GM19035 (cell line): ENCODE results near the gene OVCA2.
"Not testable (repeated sequence)": the region's sequence is repeated elsewhere in the genome, so short reads cannot be mapped to it uniquely, and the experiment has no call there.

ENCODE experiments used
- ATAC-seq: cut with Tn5 transposase; IDR thresholded peaks from one replicate; pipeline ENCODE4 v1.9.1; 2021; ENCODE audit not compliant: unreplicated experiment

The OVCA2 gene

DNA sequence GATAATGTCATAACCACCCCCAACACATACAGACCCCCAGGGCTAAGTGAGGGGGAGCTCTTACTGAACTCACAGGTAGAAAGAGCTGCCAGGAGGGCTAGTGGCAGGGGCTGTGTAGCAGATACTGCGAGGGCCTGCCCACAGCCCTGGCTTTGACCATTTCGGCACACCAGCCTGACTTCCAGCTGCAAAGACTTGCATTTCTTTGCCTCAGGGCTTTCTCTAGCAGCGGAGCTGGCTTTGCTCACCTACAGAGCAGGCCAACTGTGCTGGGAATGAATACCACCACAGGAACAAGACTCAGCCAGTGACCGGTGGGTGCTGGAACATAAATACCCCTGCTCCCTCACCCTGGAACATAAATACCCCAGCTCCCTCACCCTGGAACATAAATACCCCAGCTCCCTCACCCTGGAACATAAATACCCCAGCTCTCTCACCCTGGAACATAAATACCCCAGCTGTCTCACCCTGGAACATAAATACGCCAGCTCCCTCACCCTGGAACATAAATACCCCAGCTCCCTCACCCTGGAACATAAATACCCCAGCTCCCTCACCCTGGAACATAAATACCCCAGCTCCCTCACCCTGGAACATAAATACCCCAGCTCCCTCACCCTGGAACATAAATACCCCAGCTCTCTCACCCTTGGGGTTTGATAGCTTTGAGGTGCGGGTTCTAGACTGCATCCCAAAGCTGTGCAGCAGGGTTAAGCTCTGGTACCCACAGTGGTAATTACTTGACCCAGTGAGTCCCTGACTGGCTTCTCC is 28.4 kb upstream of the OVCA2 start:
- not testable (repeated sequence) for ATAC-seq

DNA sequence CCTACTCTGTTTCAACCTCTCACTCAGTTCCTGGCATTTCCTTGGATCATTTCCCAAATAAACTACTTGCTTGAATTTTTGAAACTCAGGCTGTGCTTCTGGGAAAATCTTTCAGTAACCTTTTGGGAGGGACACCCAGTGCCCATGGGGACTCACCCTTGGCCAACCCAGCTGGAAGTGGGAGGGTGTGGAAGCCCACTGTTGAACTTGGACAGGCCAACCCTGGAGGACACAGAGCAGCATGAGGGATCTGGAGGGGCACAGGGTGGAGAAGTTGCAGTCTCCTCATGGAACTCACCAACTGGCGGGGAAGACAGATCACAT is 27.9 kb upstream of the OVCA2 start:
- no peak for ATAC-seq

DNA sequence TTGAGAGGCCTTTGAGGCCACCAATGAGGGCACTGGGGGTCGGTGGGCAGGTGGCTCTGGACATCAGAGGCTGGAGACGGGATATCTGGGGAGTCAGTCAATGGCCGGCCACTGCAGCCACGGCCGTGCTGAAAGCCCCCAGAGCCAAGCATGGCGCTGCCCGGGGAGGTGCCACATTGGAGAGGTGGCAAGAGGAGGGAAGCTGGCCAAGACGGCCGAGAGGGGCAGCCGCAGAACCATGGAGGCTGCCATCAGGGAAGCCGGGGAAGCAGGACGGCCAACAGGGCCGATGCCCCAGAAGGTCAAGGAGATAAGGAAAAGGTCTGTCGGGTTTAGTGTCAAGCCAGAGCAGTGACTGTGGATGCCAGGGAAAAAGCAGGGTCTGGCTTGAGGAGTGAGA is 26.5 kb upstream of the OVCA2 start:
- ATAC-seq: no peak

DNA sequence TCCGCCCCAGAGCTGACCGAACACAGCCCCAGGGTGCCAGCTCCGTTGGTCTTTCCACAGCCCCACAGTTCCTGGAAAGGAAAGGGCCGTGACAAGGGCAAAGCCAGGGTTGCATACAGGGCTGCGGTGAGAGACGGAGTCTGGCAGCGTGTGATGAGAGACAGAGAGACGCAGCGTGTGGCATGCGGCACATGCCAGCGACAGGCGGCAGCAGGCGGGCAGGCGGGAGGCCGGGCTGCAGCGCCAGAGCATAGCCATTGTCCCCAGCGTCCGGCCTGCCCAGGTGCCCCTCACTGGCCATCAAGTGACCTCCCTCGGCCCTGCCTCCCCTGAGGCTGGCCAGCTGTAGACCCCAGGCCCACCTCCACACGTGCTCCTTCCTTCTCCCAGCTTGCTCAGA is 25.3 kb upstream of the OVCA2 start:
- ATAC-seq: no peak

DNA sequence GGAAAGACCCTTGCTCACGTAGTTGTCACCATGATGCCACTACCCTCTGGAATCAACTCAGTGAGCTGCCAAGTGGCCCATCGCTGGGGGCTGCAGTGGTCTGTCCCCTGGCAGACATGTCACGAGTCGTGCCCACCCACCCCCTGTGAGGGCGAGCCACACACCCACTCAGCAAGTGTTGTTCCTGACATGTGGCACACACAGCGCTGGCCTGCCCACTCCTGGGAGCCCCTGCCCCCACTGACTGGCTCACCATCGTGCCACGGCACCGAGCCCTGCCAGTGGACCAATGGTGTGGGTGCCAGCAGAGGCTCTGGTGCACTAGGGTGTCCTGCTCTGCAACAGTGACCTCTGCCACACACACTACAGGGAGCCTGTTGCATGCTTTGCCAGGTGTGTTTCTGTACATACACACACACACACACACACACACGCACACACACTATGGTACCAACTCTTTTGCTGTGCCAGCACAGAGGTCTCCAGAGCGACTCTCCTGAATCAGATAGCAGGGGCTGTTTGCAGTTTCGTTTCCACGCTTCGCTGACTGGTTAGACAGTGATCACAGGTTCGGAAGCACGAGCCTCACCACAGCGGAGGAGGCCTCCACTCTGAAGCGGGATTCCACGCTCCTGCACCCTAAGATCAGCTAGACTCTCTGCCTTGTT is 24.4 kb upstream of the OVCA2 start:
- no peak for ATAC-seq

DNA sequence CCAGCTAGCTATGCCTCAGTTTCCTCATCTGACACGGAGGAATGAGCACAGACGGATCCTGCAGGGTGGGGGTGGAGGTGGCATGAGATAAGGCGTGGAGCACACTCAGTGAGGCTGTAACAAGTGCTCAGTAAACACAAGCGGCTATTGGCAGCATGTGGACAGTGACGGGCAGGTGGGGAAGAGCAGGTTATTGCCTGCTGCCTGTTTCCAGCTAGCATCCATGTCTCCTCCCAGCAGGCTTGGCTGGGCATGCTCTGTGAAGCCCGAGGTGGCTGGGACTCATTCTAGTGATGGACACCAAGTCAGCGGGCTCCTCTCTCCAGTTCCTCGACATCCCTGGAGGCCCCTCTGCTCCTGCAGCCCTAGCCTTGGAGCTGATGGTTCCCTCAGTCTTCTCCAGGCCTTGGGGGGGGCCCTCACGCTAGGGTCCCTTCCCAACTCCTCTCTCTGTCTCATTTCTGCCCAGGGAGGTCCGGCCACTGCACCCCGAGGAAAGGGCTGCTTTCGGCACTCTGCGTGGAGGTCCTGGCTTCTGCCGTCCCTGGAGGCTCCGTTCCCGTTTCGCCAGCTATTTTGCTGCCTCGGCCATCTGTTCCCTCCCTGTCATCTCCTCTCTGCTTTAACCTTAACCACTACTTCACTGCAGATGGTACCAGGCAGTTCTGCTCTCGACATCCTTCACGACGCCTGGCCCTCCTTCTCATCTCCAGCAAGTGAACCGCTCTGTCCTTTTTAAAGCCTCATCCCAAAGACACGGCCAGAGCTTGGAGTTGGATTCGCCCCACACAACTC is 22.9 kb upstream of the OVCA2 start:
- ATAC-seq: no peak

DNA sequence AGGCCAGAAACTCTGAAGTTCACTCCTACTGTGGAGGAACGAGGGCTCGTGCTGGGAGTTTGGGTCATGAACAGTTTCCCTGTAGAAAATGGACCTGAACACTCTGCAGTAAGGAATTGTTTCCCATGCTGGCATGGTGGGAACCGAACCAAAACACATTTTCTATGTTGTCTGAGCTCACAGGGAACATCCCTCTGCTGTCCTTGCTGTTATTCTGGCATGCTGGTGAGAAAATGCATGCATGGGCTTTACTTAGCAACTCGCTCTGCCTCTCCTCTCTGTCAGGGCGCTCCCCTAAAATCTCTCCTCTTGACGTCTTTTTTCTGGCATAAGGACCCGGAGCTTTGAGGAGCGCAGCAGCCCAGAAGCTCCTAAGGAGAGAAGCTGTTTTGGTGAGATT is 22.1 kb upstream of the OVCA2 start:
- ATAC-seq: no peak

DNA sequence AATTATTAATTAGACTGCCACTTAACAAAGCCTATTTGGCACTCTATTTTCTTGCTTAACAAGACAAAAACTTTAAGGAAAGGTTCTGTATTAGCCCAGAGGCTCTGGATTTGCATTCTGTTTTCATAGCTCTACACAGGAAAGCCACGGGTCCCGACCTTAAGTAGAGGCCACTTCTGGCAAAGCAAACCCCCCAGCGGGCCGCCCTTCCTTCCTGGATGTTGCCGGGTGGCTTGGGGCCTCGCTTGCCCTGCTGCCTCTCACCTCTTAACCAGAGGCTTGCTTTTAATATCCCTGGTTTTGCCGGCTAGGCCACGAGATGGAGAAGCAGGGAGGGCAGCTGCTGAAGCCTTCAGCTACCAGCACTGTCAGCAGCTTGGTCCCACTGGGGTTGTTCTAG is 21.1 kb upstream of the OVCA2 start:
- no peak for ATAC-seq

DNA sequence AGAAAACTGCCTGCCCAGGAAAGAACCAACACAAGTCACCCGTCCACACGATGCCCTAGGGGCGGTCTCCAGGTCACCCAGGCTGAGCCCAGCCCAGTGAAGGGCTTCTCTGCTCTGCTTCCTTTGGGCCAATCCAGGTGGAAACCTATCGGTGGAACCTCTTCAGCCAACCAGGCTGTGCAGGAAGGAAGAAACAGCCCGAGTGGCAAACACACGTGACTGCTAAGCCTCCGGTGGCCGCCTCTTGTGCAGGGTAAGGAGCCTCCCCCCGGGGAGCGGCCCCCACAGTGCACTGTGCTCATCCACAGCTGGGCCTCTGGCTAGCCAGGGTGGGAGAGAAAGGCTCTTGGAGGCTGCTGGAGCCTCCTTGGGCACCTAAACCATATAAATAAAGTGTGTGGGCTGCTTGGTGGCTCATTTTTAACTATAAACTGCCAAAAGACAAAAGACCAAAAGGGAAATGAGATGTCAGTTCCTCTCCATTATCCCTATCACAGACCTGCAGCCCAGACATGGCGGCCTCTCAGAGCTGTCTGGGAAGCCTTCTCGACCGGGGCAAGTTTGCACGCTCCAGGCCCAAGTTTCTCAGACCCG is 19.1 kb upstream of the OVCA2 start:
- ATAC-seq: no peak

DNA sequence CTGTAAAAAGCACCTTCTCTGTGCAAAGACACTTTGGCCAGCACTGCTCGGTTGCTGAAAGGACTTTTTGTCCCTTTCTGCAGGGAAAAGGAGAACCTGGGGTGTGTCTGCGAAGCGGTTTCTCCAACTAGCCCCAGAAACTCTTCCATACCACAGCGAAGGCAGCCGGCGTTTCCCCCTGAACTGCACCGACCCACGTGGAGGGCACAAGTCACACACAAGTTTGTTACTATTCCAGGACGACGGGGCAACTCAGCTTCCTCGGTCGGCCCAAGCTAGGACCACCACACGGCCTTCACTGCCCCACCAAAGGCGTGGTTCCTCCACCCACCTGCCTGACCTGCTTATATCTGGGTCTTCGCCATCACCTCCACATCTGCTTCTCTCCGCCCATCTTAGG is 18.6 kb upstream of the OVCA2 start:
- no peak for ATAC-seq

DNA sequence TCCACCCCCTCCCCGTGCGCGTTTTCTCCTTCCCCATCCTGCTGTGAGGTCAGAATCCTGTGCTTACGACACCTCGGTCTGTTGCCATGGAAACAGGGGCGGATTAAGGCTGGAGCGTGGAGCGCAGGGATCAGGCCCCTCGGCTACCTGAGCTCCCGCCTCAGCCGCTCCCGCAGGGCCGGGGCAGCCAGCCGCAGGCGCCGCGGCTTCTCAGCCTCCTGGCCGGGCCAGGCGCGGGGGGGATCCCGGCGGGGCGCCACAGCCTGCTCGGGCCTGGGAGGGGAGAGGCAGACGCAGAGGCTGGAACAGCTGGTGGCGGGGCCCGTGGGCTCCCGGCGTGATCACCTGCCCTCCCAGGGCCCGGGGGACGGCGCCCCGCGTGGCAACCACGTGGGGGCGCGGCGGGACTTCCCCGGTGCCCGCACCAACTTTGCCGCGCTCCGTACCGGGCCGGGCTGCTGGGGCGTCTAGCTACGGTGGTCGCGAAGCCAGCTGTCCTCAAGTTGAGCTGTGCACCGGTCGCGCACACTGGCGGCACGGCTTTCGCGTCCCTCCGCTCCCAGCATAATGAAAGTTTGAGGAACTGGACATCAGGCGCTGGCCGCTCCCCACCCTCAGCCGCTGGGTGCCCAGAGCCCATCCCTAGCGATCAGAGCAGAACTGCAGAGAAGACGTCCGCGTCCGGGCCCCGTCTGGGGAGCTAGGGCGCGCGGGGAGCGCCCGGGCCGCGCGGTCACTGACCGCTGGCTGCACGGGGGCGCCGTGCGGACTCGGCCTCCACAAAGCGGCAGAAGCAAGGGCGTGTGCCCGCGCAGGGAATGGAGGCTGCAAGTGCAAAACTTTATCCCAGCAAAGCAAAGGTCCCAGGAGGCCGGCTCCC is 17.9 kb upstream of the OVCA2 start:
- ATAC-seq: no peak

DNA sequence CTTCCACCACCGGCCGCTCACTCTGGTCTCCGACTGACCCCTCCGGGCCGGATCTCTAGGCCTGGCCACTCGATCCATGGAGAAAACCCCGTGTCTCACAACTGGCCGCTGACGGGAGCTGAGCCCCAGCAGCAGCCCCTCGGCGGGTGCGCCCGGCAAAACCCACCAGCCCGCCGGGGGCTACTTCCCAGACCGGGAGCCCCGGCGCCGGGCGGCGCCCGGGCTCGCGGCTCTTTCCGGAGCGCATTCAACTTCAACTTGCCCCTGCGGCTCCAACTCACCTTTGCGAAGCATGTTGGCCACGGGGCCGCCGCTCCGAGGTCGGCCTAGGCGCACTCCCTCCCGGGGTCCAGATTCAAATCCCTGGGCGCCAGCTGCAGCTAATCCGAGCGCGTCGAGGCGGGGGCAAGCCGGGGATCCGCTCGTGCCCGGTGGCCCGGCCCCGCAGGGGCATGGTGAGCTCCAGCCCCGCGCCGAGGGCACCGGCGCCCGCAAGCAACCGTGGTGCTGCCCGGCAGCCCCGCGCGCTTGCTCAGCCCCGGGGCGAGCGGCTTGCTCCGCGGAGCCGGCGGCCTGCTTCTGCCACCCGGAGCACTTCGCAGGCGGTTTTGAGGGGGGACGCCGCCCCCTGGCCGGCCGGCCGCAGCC is 17.1 kb upstream of the OVCA2 start:
- ATAC-seq: no peak

DNA sequence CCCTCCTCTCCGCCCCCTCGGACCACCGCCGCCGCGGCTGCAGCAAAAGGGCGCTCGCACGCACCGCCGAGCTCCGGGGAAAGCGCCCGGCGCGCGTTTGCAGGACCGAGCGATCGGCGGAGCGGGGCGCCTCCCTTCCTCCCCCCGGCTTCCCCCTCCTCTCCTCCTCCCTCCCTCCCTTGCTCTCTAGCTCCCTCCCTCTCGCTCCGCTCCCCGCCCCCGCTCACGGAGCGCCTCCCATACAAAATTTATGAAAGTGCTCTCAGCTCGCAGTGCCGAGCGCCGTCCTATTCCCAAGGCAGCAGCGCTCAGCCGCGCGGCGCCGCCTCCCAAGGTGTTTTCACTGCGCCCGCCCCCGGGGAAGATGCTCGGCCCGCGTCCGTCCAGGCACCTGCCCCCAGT is 16.6 kb upstream of the OVCA2 start, which contains the start of gene RTN4RL1:
TSS of gene RTN4RL1 (minus strand) at position 115 of the 402 bp plus-strand sequence. CDS start 469 bp downstream, outside the sequence.
- no peak for ATAC-seq

DNA sequence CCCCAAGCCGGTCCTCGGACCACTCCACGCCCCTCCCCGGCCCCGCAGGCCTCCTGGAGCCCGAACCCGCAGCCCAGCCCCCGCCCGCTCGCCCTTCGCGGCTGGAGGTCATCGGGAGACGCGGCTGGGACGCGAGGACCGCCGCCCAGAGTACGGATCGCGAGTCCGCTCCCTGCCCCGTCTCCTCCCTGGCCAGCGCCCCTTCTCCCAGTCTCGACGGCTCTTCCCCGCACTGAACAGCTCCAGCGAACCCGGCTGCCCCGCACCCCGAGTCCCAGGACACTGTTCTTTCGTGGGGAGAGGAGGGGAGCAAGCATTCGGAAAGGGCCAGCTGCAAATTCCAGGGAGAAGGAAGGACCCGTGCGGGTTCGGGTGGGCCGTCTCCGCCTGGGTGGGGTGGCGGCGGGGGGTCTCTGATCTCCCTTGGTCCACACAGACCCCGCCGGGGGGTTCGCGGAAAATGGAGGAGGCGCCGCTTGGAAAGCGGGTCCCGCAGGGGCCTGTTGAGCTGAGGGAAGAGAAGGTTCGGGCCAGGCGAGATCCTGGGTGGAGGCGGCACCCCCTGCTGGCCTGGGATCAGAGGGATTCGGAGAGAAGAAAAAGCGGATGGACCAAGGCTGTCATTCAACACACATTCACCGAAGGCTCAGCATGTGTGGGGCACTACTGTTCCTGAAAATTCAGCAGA is 16.1 kb upstream of the OVCA2 start:
- no peak for ATAC-seq

DNA sequence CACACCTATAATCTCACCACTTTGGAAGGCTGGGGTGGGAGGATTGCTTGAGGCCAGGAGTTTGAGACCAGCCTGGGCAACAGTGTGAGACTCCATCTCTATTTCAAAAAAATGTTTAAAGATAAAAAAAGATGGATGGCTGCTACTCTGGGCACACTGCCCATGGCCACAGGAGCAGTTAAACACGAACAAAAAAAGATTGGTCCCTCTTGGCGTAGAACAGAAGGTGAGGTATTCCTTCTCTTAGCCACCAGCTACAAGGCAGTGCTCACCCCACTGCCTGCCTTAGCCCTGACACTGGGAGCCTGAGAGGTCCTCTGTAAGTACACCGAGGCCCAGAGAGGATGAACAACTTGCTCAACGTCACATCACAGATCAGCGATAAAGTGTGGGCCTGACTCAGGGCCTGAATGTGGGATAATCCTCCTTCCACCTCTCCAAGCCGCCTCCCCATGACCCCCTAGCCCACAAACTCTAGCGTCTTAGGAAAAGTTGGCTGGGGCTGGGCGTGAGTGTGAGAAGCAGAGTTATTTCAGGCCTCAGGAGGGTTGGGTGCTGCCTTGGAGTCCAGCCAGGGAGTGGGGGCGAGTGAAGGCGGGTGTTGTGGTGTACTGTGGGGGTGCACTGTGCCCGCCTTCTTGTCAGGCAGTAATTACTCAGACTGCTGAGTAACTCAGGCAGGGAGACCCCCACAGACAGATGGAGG is 14.1 kb upstream of the OVCA2 start:
- no peak for ATAC-seq

DNA sequence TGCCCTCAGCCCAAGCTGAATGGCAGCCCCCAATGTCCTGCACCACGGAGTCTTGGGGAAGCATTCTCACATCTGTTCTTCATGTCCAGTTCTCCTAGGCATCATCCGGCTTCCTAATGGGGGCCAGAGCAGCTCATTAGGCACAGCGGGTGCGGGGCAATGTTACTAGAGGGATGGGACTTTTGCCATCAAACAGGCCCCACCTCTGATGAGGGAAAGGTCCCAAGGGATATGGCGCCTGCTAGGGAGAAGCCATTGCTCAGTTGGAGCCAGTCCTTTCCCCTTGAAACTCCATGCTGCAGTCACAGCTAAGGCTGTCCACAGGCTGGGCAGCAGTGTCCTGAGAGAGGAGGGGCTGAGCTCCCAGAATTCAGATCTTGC is 13.6 kb upstream of the OVCA2 start:
- no peak for ATAC-seq

DNA sequence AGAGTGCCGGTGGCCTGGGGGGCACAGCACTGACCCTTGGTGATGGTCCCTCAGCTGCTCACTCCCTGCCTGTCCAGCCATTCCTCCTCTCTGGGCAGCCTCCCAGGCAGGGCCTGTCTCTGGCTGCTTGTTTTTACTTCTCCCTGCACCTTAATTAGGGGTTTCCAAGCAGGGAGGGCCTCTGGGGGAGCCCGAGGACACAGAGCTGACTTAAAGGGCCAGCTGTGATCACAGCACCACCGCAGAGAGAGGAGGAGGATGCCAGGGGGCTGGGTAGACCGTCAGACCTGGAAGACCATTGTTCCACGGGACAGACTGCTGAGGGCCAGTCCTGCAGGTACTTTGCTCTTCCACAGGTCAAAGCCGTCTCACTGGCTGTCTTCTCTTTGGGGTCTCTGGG is 13.1 kb upstream of the OVCA2 start:
- ATAC-seq: no peak

DNA sequence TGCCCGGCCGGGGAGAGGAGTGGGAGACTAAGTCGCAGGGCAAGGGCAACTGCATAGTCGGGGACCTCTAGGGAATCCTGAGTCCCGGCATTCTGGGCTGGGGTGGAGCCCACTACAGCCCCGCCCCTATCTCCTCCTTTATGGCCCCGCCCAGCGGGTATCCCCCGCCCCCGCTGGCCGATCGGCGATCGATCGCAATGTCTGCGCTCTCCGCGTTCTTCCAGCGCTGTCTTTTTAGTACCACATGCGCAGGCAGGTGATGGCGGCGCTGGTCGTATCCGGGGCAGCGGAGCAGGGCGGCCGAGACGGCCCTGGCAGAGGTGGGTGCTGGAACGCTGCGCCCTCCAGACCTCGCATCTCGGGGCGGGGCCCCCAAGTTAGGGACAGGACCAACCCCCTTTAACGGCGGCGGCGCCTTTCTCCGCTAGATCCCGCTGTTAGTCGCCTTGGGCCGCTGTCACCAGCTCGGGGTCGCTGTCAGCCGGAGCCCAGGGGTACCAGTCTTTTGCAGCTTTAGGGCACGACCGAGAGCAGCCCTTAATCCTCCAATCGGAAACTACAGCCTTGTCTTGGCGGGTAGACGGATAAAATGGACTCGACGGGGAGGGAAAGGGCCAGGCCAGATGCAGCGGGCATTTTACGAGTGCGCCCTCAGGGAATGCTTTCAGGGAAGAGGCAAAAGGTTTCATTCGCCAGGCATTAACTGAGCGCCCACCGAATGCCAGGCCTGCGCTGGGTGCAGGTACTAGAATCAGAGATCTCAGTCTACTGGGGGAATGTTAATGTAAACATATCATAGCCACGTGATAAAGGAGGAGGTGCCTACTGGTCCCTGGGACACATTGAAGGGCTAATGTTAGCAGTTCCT is 11.7 kb upstream of the OVCA2 start, which contains the start of gene DPH1:
TSS of gene DPH1 (plus strand) at position 243 of the 868 bp plus-strand sequence. CDS start at position 260, 17 bp downstream.
- peak; percentile 77 for ATAC-seq
